CD4-positive, CD25-positive, alpha-beta regulatory T cell (primary cell): ENCODE data around the gene KCNK18. TPM values are rescaled to one million over a fixed set of nuclear protein-coding genes. Genes with fewer than 3 reads are reported as not detected.

Source experiments
- ATAC-seq, 2 donors: fragments of 150-1000 bp; cut with Tn5 transposase; one replicate each; pipeline ENCODE4 v1.10.0; 2021; ENCODE audit warnings: low read depth in 2 of 2, moderate number of reproducible peaks in 2 of 2, moderate library complexity in 1 of 2
- DNase-seq, 3 donors: peaks; one replicate each; pipeline versions ENCODE4 v3.0.0 to v3.0.0-alpha.2; 2012 to 2022; ENCODE audit warnings: mixed read lengths in 1 of 3
- H3K27ac ChIP-seq: one replicate; pipeline ENCODE4 v1.7.0; 2013; ENCODE audit warnings: mild to moderate bottlenecking, low read length; ENCODE audit not compliant: insufficient read depth, poor library complexity, severe bottlenecking
- H3K27me3 ChIP-seq: one replicate; pipeline ENCODE4 v1.7.0; 2013; ENCODE audit warnings: low read length; ENCODE audit not compliant: control insufficient read depth, insufficient read depth
- H3K36me3 ChIP-seq: one replicate; pipeline ENCODE4 v1.7.0; 2013; ENCODE audit warnings: mild to moderate bottlenecking, low read length, moderate library complexity; ENCODE audit not compliant: control insufficient read depth, insufficient read depth
- H3K4me1 ChIP-seq: 2 replicates; pipeline ENCODE4 v1.7.0; 2013; ENCODE audit warnings: mild to moderate bottlenecking, low read length; ENCODE audit not compliant: insufficient read depth, control insufficient read depth, poor library complexity, severe bottlenecking
- H3K4me3 ChIP-seq: one replicate; pipeline ENCODE4 v1.7.0; 2013; ENCODE audit warnings: low read depth, mild to moderate bottlenecking, low read length, moderate library complexity
- H3K9me3 ChIP-seq, 2 experiments: 1 replicate in 1 of 2; 2 replicates in 1 of 2; pipeline ENCODE4 v1.7.0; 2013; ENCODE audit warnings: low read length in 2 of 2, mild to moderate bottlenecking in 1 of 2, moderate library complexity in 1 of 2; ENCODE audit not compliant: control insufficient read depth in 2 of 2
- H3K27ac Mint-ChIP-seq, 3 donors: one replicate each; pipeline ENCODE4 v1.8.0; 2020 to 2022; ENCODE audit warnings: mild to moderate bottlenecking in 3 of 3, mixed read lengths in 3 of 3, moderate library complexity in 2 of 3
- H3K27me3 Mint-ChIP-seq: one replicate; pipeline ENCODE4 v1.8.0; 2022; ENCODE audit warnings: mild to moderate bottlenecking, mixed read lengths
- H3K36me3 Mint-ChIP-seq: one replicate; pipeline ENCODE4 v1.8.0; 2020; ENCODE audit warnings: mixed read lengths
- H3K4me1 Mint-ChIP-seq, 4 donors: one replicate each; pipeline ENCODE4 v1.8.0; 2020 to 2022; ENCODE audit warnings: mixed read lengths in 4 of 4, mild to moderate bottlenecking in 1 of 4
- H3K4me3 Mint-ChIP-seq, 4 donors: one replicate each; pipeline ENCODE4 v1.8.0; 2020 to 2022; ENCODE audit warnings: mild to moderate bottlenecking in 4 of 4, mixed read lengths in 4 of 4, moderate library complexity in 3 of 4
- H3K9me3 Mint-ChIP-seq, 7 donors: one replicate each; pipeline ENCODE4 v1.8.0; 2020 to 2022; ENCODE audit warnings: mixed read lengths in 7 of 7, mild to moderate bottlenecking in 3 of 7, moderate library complexity in 2 of 7
- polyA plus RNA-seq, 4 donors: library from polyadenylated mRNA; unstranded; fragments of 300-500 nt; fragmentation: Illumina TruSeq; gene quantifications; one replicate each; pipeline ENCODE4 v1.2.3, GENCODE V29; 2021
- total RNA-seq: library from RNA; stranded (reverse); gene quantifications from one replicate; pipeline ENCODE4 v1.2.3, GENCODE V29; 2022

Gene KCNK18
- total and polyA plus RNA-seq, 5 donors from 2014 or later: not detected

DNA sequence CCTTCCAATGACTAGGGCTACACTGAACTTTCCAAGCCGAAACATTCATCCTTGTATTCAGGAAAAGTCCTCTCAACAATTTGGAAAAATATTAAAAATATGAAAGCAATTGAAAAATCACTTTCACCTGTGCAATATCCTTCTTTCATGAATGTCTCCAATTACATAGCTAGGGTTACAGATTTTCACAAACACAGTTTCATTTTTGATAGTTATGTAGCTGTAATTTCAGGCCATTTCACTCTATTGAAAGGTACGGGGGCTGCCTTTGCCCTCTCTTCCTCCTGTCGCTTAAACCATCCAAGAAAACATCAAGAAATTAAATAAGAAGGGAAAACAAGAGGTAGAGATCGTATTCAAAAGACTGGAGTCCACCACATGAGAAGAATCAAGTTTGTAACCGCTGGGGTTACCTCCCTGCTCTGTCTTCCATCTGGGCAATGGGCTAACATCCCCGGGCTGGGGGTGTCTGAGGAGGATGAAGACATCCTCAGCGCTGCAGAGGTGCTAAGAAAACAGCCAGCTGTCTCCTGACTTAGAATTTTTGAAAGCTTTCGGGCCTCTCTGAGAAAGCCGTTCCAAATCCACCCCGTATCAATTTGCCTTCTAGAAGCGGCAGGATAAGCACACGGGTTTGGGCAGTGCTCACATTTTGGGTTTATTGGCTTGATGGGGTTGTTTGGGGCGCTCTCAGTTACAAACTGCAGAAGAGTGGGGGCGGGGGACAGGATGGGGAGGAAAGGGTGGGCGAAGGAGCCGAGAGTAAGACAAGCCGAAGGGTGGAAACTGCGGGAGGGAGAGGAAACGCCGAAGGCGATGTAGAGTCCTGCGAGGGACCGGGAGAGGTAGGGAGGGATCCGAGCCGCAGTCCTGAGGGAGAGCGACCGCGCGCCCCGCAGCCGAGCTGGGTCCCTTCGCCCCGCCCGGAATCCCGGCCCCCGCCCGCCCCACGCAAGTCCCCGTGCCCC lies 34.9 kb upstream of the KCNK18 start:
- H3K27ac Mint-ChIP-seq: no peak overlapping the region
- ATAC-seq (no peak), DNase-seq (no peak)
- H3K4me1 Mint-ChIP-seq: peaks cover 8 to 37% (median 17%) of the 10 kb centered on the region in 4 donors
- H3K27ac ChIP-seq: no peak overlapping the region
- H3K27me3 ChIP-seq: peaks cover 52% of the 10 kb centered on the region
- H3K9me3 Mint-ChIP-seq: peaks cover 0 to 6% (median 0%) of the 10 kb centered on the region in 7 donors
- peaks cover 15% of the 10 kb centered on the region for H3K4me1 ChIP-seq
- H3K4me3 ChIP-seq: no peak overlapping the region
- H3K27me3 Mint-ChIP-seq: peaks cover 88% of the 10 kb centered on the region
- peak overlapping the region; percentile 15 to 65 (median 52) for H3K4me3 Mint-ChIP-seq
- no peaks in the 10 kb centered on the region for H3K36me3 Mint-ChIP-seq
- no peaks in the 10 kb centered on the region for H3K9me3 ChIP-seq
- H3K36me3 ChIP-seq: no peaks in the 10 kb centered on the region

DNA sequence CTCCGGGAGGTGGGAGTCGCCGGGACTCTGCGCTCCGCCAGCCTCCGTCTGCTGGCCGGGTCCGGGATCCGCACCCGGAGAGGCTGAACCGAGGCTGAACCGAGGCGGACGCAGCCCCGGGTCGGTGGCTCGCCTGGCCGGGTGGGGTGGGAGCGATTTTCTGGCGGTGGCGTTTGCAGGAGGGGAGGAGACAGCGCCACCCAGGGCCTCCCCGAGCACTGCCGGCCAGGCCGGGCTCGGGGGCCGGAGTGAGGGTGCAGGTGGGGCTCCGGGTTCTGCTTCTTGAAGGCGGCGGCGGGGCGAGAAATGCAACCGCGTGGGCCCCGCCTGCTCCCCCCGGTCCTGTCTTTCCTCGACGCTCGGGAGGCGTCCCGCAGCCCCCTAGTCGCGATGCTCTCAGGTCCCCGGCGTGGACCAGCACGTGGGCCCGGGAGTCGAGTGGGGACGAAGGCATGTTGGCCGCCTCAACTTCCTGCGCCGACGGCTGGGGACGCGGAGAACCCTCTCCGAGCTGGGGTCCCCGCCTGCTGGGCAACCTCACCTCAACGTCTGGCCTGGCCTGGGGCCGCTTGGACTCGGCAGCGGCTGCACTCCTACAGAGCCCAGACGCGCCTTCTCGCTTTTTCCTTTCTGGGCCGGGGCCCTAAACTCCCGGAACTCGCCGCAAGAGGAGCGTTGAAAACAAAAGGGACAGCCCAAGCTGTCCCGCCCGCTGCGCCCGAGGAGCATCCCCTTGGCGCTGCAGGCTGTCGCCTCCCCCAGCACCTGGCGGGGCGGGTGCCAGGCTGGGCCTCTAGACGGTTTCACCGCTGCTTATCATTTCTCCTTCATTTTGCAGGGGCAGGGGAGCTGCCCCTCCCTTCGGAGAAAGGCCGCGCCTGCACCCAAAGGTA lies 34.0 kb upstream of the KCNK18 start:
- Mint-ChIP-seq H3K27me3 (peaks cover 89% of the 10 kb centered on the region), H3K36me3 (no peaks in the 10 kb centered on the region), H3K9me3 (peaks cover 0 to 6% (median 0%) of the 10 kb centered on the region in 7 donors), H3K27ac (no peak overlapping the region), H3K4me1 (peaks cover 8 to 42% (median 17%) of the 10 kb centered on the region in 4 donors), H3K4me3 (no peak overlapping the region)
- Histone ChIP-seq H3K27me3 (peaks cover 46% of the 10 kb centered on the region), H3K27ac (no peak overlapping the region), H3K4me1 (peaks cover 22% of the 10 kb centered on the region), H3K36me3 (no peaks in the 10 kb centered on the region), H3K4me3 (no peak overlapping the region), H3K9me3 (no peaks in the 10 kb centered on the region)
- ATAC-seq (no peak), DNase-seq (no peak)

DNA sequence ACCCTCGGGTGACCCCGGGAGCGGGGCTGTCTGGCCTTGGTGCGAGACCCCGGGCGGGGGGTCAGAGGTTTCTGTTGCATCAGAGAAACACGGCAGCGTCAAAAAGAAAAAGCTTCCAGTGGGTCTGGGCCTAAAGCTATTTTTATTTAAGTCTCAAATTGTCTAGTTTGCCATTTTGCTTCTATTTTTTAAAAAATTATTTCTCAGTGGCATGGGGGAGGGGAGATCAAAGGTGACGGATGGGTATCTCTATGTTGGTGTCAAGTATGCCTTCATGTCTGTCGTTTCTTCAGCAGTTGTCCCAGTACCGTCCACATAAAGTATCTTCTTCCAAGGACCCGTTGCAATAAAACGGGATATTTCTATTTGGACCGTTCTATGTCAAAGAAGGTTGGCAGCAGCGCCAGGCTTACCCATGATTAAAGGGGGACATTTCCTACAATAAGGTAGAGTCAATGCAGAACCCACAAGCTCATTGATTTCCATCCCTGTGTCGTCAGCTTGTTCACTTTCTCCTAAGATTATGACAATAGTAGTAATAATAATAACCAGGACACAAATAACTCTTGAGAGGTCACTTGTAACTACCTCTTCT lies 33.2 kb upstream of the KCNK18 start:
- H3K36me3 Mint-ChIP-seq: no peaks in the 10 kb centered on the region
- Histone ChIP-seq H3K27ac (no peak overlapping the region), H3K4me1 (peaks cover 22% of the 10 kb centered on the region), H3K4me3 (no peak overlapping the region), H3K9me3 (no peaks in the 10 kb centered on the region), H3K36me3 (no peaks in the 10 kb centered on the region), H3K27me3 (peaks cover 46% of the 10 kb centered on the region)
- H3K27ac Mint-ChIP-seq: no peak overlapping the region
- ATAC-seq (no peak), DNase-seq (no peak)
- H3K27me3 Mint-ChIP-seq: peaks cover 90% of the 10 kb centered on the region
- H3K4me3 Mint-ChIP-seq: peak overlapping the region in 3 of 4 donors; percentile 7 to 48 (median 32)
- peaks cover 8 to 47% (median 19%) of the 10 kb centered on the region in 4 donors for H3K4me1 Mint-ChIP-seq
- H3K9me3 Mint-ChIP-seq: peaks cover 0 to 6% (median 0%) of the 10 kb centered on the region in 7 donors

DNA sequence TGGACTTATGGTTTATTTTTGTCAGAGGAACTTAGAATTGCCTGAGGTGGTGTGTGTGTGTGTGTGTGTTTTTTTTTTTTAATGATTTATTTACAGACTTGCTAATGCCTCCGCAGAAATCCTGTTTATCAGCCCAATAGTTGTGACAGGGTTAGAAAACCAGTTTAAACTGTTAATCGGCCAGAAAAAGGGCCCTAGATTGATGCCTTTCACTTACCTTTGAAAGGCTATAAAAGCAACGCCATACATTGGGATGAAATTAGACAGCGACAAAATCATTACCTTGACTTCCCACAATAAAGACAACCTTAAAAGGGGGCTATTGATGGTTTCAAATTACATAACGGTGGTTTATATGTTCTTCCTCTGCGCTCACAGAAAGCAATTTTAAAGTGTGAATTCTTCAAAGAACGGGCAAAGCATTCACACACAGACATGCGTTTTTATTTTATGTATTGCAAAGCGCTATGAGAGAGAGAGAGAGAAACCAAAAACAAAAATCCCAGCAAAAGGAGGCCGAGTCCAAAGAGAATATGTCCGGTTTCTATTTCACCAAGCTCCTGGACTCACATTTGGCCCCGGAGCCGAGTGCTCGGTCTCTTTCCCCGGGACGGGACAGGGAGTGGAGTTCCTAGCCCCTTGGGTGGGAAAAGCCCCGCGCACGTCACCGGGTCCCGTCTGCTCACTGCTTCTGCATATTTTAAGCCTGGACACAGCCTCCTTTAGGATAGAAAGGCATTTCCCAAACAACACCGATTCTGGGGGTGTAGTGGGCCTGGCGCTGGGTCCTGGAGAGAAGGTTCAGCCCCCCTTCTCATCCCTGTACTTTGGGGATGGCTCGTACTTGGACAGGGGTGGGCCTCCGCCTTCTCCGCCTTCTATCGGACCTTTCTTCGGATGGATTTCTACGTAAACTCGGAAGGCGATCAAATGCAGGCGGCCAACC lies 32.4 kb upstream of the KCNK18 start:
- Histone ChIP-seq H3K9me3 (no peaks in the 10 kb centered on the region), H3K27ac (no peak overlapping the region), H3K4me3 (no peak overlapping the region), H3K36me3 (no peaks in the 10 kb centered on the region), H3K27me3 (peaks cover 43% of the 10 kb centered on the region), H3K4me1 (peaks cover 22% of the 10 kb centered on the region)
- peaks cover 8 to 50% (median 24%) of the 10 kb centered on the region in 4 donors for H3K4me1 Mint-ChIP-seq
- H3K36me3 Mint-ChIP-seq: no peaks in the 10 kb centered on the region
- no peak overlapping the region for H3K27ac Mint-ChIP-seq
- peak overlapping the region in 3 of 4 donors; percentile 32 to 58 (median 36) for H3K4me3 Mint-ChIP-seq
- H3K9me3 Mint-ChIP-seq: peaks cover 0 to 6% (median 0%) of the 10 kb centered on the region in 7 donors
- peaks cover 90% of the 10 kb centered on the region for H3K27me3 Mint-ChIP-seq
- DNase-seq (no peak), ATAC-seq (no peak)

DNA sequence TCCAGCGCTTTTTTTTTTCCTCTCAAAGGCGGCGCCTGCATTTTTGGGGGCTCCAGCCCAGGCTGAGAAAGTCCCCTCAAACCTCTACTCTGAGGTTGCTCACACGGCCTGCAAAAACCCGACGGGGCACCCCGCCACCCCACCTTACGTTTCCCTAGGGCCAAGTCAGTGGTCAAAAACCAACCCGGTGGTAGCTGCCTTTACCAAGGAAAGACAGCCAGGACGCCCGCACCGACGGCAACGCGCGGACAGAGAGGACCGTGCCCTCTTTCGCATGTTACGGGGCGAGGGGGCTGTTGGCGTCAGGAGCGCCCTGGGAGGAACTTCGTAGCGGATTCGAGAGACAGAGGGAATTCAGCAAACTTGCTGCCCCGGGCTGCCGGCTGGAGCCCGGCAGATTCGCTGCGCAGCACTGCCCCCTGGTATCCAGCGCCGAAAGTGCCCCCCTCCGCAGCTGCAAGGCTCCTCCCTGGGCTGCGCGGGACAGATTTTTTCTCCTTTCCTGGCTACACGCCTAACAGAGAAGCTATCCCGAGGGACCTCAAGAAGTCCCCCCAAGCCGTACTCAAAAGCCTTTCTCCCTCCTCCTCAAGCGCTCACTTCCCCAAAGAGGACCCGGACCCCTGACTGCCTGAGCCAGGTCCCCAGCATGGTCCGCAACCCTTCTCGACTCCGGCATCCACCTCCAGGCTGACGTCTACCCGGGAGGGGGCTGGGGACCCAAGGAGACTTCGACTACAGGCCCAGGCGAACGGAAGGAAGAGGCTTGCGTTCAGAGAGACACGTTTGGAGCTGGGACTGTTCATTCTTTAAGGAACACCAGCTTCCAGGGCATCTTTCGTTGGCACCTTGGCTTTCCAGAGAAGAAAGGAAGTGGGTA lies 31.5 kb upstream of the KCNK18 start:
- Histone ChIP-seq H3K36me3 (no peaks in the 10 kb centered on the region), H3K27me3 (peaks cover 47% of the 10 kb centered on the region), H3K9me3 (no peaks in the 10 kb centered on the region), H3K27ac (no peak overlapping the region), H3K4me1 (peaks cover 22% of the 10 kb centered on the region), H3K4me3 (no peak overlapping the region)
- H3K27me3 Mint-ChIP-seq: peaks cover 90% of the 10 kb centered on the region
- H3K4me3 Mint-ChIP-seq: peak overlapping the region in 3 of 4 donors; percentile 19 to 54 (median 46)
- H3K4me1 Mint-ChIP-seq: peaks cover 8 to 50% (median 23%) of the 10 kb centered on the region in 4 donors
- peak overlapping the region in 1 of 3 donors; percentile 38 for H3K27ac Mint-ChIP-seq
- no peak for DNase-seq
- no peaks in the 10 kb centered on the region for H3K36me3 Mint-ChIP-seq
- peaks cover 0 to 8% (median 0%) of the 10 kb centered on the region in 7 donors for H3K9me3 Mint-ChIP-seq
- ATAC-seq: no peak
